HG03442 (cell line): ENCODE results near the gene ERFE.

Experiments used
- ATAC-seq: cut with Tn5 transposase; IDR thresholded peaks from one replicate; pipeline ENCODE4 v1.9.1; 2021; ENCODE audit warnings: mild to moderate bottlenecking, moderate library complexity; ENCODE audit not compliant: unreplicated experiment

Gene ERFE

GRCh38 chr2:238155051-238155760 lies 3.6 kb upstream of the ERFE start:
- no peak for ATAC-seq

DNA sequence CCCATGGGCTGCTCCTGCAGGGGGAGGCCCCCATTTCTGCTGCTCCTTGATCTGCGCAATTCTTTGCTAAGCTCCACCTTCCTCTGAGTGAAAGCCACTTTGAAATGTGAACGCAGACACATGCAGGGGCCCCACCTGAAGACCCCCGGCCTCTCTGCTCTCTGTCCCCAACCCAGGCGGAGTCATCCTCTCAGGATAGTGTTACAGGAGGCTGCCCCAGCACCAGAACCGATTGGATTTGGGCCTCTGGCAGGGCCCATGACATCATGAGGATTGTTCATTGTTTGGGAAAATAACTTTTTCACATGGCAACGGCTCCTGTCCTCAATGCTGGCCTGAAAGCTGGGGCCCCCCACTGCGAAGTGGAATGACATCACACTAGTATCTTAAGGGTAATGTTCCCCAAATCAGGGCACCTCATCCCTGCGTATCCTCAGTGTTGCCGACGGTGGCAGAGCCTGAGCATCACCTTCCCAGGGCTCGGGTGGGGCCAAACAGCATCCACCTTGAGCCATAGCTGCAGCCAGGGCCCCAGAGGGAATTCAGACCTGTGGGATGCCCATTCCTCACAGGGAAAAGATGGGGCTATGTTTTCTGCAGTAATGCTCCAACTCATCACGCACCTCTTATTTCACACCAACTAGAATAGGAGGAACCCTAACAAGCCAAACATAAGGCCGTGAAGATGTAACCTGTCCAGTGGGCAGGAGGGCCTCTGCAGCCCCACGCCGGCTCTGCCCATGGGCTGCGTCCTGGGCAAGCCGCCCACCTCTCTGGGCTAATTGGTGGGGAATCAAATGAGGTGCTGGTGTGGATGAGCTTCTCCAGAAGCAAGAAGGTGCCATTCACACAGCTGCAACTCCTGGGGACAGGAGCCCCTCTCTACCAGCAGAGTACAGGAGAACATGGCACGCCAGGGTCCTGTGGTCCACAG lies 2.7 kb upstream of the ERFE start:
- ATAC-seq, result no peak

DNA sequence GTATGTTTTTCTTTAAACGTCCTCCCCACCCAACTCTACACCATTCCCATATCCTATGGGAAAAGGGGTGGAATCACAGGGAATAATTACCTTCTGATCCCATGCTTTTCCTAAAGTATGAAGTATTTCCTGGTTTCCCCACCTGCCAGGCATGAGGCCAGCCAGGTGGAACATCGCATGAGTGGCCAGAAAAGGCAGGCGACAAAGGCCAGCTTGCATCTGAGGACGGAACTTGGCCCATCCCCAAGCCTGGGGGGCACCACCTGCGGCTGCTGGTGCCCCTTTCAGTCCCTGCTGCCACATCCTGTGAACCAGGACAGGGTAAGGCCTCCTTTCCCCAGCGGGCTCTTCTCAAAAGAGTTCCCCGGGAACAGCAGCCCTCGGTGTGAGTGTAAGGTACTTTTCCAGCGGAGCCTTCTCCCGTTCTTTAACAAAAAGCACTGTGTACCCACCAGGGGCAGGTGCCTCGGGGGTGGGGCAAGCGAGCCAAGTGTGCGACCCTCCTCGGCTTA lies 1.2 kb upstream of the ERFE start:
- ATAC-seq, result no peak

- ATAC-seq, result no peak
Measured at GRCh38 chr2:238158018-238158508, 707 bp upstream of the ERFE start.

DNA sequence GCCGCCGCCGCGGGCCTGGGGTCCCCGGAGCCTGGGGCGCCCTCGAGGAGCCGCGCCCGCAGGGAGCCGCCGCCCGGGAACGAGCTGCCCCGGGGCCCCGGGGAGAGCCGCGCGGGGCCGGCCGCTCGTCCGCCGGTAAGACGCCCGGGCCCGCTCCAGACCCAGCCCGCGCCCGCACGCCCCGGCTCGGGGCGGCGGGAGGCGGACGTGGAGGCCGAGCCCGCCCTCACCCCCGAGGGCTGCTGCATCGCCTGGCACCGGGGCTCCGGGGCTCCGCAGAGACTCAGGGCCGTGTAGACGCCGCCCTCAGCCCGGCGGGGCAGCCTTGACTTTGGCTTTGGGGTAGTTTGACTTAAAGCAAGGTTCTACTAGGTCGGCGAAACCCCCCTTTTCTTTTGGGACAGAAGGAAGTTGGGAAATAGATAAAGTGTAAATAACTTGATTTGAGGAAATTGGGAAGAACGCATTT lies 335 bp downstream of the ERFE start:
- no peak for ATAC-seq

DNA sequence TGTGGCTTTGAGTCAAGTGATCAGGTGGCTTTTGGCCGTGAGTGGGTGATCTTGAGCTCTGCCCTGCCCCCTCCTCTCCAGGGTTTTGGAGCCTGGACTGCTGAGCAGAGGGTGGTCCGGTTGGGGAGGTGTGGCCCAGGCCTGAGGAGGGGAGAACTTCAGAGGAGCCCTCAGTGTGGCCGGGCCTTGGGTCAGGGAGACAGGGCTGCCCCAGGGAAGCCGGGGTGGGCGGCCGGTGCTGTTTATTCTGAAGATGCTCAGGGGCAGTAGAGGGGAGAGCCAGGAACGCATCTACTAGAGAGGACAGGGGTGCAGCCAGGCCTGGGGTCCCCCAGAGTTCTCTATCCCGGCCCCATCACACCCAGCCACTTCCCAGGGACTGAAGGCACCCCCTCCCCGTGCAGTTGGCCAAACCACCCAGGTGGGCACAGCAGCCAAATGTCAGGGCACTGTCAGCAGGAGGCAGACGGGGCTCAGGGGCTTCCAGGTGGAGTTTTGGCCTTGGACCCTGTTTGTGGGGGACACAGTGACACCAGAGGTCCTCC lies 963 bp downstream of the ERFE start:
- ATAC-seq, result no peak

DNA sequence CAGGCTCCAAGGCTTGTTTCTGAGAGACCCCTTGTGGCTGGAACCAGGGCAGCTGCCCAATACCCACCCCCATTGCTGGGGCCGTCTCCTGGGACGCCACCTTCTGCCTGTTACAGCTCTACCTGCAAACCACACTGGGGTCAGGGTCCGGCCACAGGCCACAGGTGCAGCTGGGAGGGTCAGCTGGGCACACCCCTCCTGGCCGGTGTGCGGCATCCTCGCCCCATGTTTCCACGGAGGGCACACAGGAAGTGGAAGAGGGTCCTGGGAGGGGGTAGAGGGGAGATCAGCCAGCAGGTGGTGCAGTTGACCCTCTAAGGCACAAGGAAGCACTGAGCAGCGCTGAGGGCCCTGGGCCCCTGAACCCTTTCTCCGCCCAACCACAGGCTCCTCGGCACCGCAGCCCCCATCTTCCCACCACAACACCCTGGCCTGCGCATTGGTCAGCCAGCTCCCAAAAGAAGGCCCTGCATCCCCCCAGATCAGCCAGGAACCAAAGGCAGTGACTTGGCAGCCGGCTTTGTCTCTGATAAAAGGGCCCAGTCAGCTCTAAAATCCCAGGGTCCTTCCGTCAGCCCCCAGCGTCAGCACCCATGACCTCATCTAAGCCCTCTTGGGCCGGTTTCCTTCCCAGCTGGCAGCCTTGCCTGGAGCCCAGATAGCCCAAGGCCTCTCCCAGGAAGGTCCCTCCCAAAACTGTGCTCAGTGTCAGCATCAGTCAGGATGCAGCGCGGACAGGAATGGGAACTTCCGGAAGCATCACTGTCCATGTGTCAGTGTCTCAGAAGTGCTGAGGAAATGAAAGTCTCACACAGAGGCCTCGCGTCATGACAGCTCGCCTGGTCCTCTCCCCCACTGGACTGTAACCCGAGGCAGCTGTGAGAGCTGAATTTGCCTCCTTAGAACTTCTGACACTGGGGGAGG lies 1.7 kb downstream of the ERFE start:
- ATAC-seq, result no peak

DNA sequence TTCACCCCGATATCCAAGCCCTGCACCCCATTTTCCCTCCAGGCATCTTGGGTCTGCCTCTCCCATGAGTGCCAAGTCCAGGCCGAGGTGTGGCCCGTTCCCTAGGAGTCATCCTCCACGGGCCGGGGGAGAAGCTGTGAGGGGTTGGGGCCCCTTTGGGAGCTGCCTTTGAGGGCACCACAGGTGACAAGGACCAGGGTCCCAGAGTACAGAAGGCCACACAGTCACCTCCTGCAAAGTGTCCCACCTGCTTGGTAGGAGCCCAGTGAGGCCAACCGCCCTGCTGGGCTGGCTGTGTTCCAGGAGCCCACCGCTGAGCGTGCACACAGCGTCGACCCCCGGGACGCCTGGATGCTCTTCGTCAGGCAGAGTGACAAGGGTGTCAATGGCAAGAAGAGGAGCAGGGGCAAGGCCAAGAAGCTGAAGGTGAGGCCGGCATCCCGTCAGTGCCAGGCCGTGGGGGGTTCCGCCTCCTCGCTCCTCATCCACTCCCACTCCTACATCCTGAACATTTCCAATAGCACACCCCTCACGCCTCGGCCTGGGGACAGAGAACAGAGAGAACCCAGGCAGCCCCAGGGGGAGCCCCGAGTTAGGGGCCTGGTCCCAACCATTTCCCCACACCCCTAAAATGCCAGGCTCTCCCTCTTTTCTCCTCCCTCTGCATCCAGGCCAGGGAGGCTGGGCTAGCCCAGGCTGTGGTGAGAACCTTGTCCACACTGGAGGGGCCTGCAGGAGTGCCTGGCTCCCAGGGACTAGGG lies 2.7 kb downstream of the ERFE start:
- ATAC-seq, result no peak

GRCh38 chr2:238162251-238162845 lies 3.6 kb downstream of the ERFE start:
- no peak for ATAC-seq

DNA sequence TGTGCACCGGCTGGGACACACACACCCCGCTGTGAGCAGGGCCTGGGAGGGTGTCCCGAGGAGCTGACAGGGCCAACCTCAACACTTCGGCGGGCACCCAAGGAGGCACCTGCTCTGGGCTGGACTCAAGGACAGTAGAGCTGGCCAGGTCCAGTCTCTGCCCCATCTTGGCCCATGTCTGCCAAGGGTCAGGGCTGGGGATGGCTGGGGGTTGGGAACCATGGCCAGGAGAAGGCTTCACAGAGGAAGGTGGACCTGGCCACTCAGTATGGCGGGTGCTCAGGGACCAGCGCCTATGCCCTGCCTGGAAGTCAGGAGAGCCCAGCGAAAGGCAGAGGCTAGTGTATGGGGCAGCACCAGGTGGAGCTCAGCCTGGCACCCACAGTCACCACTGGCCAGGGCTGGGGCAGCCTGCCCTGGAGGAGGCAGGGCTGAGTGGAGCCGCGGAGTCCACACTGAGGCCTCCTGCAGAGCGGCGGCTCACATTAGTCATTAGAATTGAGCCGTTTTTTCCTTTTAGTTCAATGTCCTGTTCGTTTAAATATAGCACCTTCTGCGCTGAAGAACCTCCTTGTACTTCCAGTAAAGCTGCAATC lies 4.2 kb downstream of the ERFE start:
- ATAC-seq, result no peak

- no peak for ATAC-seq
Measured at GRCh38 chr2:238163481-238164198, 4.9 kb downstream of the ERFE start.

- no peak for ATAC-seq
Measured at GRCh38 chr2:238164906-238165287, 6.1 kb downstream of the ERFE start.

DNA sequence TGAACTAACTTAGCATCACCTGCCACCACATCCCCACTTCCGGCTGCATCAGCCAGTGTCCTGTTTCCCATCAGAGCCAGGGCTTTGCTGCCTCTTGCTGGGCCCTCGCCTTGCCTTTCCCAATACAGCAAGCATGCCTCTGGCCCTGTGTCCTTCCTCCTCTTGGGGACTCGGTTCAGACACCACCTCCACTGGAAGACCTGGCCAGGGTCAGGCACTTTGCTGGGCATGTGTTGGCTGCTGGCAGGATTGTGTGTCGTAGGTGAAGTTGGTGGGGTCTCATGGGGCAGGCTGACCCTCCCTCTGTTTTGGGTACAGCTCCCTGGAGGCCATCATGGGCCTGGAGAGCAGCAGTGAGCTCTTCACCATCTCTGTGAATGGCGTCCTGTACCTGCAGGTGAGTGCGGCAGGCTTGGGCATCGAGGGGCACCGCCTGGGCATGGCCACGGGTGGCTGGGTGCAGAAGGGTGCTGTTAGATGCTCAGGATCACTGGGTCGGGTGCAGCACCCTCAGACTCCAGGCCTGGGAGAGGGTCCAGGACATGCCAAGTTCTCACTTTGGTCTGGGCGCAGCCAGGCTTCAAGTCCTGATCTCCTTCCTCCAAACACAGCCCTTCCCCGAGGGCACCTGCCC lies 6.6 kb downstream of the ERFE start:
- no peak for ATAC-seq

DNA sequence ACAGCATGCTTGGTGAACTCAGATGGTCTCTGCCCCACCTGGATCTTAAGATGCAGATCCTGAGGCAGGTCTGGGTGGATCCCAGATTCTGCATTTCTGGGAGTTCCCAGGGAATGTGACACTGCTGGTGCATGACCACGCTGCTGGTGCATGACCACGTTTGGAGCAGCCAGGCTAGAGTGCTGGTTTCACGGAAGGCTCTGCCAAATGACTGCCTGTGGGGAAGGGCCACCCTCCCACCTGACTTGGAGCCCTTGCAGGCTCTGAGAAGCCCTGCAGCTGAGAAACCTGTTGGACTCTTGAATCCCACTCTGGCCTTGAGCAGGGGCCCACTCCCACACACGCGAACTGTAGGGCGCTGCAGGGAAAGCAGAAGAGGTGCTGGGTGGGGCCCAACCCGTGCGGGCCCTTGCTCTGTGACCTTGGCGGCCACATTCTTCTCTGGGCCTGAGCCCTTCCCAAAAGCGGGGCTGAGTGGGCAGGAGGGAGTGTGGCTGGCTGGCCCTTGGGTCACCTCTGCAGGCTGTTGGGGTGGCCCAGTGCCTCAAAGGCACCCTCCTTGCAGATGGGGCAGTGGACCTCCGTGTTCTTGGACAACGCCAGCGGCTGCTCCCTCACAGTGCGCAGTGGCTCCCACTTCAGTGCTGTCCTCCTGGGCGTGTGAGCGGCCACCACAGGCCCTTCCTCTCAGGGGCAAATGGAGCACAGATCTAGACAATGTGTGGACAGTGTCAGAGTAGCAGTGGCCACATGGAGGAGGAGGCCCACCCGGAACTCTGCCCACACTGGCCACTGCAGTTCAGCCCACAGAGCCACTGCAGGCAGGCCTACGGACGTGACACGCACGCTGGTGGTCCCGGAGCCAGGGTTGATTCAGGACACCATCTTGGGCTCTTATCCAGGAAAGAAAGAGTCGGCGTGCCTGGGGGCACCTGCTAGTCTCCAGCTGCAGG lies 7.9 kb downstream of the ERFE start:
- ATAC-seq, result no peak

DNA sequence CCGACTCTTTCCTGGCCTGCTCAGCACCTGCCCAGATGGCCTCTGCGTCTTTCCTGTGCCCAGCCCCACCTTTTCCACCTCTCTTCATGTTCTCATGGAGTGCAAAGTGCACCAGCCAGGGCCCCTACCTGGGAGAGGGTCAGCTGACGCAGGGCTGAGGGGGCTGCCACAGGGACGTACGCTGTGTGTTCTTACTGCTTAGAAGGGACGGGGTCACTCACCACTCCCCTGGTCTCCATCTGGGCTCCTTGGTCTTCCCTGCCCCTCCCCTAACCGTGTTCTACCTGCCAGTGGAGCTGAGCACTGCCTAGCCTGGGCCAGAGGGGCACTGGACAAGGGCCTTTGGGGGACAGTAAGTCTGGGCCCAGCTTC lies 8.6 kb downstream of the ERFE start:
- no peak for ATAC-seq

DNA sequence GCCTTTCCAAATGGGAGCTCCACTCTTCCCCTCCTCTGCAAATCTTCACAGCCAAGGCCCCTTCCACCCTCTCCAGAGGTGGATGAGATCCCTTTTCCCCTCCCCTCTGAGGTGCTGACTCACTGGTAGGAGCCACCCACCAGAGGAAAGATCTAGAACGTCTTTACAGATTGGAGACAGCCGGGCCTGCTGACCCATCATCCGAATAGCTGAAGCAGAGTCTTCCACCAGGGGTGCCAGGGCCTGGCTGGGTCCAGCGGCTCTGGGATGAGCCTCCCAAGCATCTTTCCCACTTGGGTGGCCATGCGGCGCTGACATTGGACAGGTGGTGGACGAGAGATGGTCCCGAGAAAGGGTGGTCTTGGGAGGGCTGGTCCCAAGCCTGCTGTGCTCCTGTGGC lies 9.0 kb downstream of the ERFE start:
- ATAC-seq, result no peak
